Activated CD4-positive, alpha-beta T cell treated with anti-CD3 and anti-CD28 coated beads, Interleukin-2, amount 50 U/mL, for 48 hours (primary cell): ENCODE results near the gene MAP3K19.

Experiments used
- DNase-seq, 2 experiments: peaks; one replicate each; pipeline ENCODE4 v3.0.0-alpha.2; 2020

MAP3K19 gene

DNA sequence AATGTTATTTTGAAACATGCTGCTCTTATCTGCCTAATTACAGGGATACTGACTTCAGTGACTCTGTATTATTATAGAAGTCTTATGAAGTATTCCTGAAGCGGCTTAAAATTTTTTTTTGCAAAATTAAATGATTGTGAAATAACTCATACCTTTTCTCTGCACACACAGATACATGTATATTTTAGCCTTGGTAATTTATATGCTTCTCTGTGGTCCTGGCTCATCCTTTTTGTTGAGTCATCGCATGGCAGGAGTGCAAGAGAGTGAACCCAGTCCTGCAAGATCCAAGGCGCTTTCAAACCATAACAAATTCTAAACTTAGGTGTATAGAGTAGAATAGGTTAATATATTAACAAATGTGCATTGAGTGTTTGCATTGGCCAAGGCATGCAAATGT is 120.1 kb downstream of the MAP3K19 start:
- no peak for DNase-seq

DNA sequence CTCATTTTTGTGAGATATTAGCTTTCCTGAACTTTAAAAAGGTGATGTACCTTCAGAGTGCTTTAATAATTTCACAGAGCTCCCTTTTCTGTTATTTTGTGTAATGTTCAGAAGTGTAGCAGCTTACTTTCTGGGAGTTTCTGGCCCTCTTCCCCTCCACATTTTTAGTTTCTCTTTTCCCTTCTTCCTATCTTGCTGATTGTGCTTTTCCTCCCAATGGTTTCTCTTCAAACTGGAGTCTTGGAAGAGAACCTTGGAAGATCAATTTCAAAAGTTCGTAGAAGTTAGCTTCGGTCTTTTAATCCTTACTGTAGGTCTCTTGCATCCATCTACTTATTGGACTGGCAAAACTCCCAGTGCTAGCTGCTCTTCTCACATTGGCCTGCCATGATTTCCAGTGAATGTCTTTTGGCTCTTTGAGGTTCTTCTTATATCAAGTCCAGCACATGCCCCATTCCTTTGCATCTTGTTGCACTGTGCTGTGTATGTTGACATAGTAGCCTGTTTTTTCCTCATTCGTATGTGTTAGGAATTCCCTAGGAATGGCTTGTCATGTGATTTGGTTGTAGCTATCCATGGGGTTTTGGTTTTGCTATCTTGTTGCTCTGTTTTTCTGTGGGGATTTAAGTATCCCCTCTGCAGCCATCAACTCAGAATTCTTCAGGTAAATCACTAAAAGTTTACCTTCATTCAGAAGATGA is 120.9 kb downstream of the MAP3K19 start:
- no peak for DNase-seq

DNA sequence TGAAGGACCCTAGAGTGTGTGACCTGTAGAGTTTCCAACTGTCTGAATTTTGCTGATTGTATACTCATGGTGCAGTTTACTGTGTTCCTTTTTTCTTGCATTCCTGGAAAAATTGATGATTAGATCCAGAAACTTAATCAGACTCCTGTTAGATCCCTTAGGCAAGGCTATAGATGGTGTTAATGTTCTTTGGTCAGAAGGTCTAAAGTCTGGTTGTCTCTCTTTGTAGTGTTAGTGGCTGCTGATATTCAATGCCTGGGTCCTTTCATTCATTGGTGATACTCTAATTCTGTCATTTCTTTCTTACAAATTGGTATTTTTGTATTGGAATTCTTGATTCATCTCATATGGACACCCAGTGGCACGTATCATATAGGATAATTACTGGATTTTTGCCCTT is 122.3 kb downstream of the MAP3K19 start:
- no peak for DNase-seq

DNA sequence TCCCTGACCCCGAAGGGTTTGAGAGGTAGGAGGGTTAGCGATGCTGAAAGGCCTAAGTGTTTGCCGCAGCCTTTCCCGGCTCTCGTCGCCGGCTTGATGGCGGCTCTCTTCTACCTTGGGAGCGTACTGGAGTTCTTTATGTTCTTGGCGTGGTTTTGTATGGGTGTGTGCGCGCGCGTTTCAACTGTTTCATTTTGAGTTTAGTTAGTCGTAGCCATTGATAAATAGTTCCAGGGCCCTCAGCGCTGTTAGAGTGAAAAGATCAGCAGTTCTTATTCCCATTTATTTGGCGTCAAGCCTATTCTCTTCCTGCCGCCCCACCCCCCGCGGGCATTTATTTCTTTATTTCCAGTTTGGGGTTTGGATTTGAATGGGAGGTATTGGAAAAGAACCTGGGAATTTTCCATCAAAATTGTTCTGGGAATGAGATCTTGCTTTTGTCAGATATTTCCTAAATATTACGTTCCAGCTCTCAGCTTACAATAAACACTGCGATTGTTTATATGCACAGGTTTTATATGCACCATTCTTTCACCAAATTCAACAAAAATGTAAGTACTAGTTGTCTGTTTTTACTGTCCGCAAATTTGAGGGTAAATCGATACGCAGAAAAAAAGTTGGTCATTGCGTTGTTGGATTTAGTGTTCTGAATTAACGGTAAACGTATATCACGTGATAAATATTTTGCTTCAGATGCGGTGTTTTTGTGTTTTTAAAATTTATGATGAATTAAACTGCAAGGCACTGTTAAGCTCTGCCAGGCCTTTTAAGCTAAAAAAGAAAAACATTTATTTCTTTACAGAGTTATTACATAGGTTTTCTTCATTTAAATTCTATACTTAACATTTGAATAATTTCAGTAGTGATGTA is 127.7 kb downstream of the MAP3K19 start:
- DNase-seq: peak; percentile 53 to 60

DNA sequence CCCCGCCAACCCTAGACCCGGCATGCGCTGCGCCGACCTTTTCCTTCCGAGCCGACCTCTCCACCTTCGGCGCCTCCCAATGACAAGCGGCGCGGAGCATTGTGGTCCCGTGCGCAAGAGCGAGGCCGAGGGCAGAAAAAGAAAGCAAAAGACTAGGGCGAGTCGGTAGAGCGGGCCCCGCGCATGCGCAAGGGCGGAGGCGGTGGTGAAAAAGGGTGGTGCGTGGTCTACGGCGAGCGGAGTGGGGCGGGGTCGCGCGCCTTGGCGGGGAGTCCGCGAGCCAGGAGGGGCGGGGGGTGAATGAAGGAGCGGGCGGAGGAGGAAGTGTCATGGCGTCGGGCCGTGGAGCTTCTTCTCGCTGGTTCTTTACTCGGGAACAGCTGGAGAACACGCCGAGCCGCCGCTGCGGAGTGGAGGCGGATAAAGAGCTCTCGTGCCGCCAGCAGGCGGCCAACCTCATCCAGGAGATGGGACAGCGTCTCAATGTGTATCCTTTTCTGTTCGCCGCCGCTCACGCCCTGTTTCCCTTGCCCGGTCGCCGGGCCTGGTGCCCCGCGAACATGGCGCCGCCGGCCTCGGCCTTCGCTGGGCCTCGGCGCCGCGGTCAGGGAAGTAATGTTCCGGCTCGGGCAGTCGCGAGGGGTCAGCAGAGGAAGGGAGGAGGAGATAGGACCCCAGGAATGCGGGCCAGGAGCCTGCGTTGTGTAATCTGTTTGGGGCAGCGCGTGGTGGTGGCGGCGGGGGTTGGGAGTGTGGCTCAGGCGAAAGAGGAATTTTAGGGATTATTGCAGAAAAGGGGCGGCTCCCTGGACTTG is 128.5 kb downstream of the MAP3K19 start, which contains the start of gene CCNT2:
Gene CCNT2, plus strand, starts transcription at position 297 of the 815 bp plus-strand sequence. Its CDS starts 33 bp downstream, at position 330.
- peak; percentile 99 for DNase-seq

DNA sequence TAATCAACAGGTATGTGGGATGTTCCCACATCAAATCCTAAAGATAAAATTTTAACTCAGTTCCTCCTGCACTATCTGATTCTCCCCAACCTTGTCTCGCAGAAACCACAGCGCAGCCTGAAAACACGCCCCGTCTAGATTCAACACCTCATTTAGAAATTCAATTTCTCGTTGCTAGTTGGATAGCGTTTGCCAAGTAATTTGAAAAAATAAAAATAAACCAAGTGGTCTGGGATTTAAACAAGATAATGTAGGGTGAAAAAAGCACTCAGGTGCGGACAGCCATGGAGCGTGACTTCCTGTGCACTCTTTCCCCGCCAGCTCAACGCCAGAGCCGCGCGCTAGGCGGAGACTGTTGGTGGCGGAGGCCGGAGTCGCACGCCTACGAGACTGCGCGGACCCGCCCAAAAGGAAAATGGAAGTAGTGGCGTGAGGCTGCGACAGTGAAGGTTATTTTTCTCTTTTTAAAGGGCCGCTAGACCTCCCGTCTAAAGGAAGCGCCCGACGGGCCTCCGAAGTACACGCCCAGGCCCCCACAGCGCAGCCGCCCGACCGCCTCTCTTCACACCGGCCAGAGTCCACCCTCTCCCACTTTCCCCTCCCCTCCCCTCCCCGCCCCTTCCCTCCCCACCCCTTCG is 129.2 kb downstream of the MAP3K19 start:
- peak; percentile 84 to 88 for DNase-seq

DNA sequence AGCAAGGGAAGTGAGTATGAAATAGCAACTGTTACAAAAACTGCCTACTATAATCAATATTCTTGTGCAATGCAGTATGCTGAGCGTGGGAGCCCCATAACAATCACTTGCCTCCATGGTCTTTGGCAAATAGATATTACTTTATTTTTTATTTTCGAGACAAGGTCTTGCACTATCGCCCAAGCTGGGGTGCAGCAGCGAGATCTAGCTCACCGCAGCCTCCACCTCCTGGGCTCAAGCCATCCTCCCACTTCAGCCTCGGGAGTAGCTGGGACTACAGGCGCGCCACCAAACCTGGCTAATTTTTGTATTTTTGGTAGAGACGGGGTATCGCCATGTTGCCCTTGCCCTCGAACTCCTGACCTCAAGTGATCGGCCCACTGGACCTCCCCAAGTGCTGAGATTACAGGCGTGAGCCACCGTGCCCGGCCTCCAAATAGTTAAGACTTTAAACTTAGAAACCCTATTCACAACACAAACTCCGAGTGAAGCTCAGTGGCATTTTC is 129.8 kb downstream of the MAP3K19 start:
- DNase-seq: peak; percentile 9 to 20
